ENCODE data around the gene HAS3. TPM values are rescaled to one million over a fixed set of nuclear protein-coding genes. Genes with fewer than 3 reads are reported as not detected.

The HAS3 gene
- total RNA-seq, 6 experiments from 2014 or later, result 1.5 to 2.1 (median 1.5) TPM

- Mint-ChIP-seq H3K36me3 (ENCODE audit: low read depth) (no peaks in the 10 kb centered on the region), H3K9me3 (no peaks in the 10 kb centered on the region), H3K4me3 (peak overlapping the region; percentile 68), H3K27ac (peak overlapping the region; percentile 88), H3K4me1 (ENCODE audit: low read depth) (peaks cover 29% of the 10 kb centered on the region), H3K27me3 (ENCODE audit: insufficient read depth) (no peaks in the 10 kb centered on the region; the same call in 1 of the 2 replicates)
- TF ChIP-seq, protein P1, sequence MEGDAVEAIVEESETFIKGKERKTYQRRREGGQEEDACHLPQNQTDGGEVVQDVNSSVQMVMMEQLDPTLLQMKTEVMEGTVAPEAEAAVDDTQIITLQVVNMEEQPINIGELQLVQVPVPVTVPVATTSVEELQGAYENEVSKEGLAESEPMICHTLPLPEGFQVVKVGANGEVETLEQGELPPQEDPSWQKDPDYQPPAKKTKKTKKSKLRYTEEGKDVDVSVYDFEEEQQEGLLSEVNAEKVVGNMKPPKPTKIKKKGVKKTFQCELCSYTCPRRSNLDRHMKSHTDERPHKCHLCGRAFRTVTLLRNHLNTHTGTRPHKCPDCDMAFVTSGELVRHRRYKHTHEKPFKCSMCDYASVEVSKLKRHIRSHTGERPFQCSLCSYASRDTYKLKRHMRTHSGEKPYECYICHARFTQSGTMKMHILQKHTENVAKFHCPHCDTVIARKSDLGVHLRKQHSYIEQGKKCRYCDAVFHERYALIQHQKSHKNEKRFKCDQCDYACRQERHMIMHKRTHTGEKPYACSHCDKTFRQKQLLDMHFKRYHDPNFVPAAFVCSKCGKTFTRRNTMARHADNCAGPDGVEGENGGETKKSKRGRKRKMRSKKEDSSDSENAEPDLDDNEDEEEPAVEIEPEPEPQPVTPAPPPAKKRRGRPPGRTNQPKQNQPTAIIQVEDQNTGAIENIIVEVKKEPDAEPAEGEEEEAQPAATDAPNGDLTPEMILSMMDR (IDR thresholded peaks at IDR 0.05), result no peak
- peak; percentile 82 for DNase-seq
These were observed 32.2 kb upstream of the HAS3 start for GRCh38 chr16:69073181-69073702.

GRCh38 chr16:69077251-69077650 is 28.2 kb upstream of the HAS3 start:
- H3K9me3 Mint-ChIP-seq, result no peaks in the 10 kb centered on the region
- no peak overlapping the region for H3K4me3 Mint-ChIP-seq
- DNase-seq, result peak; percentile 34
- no peaks in the 10 kb centered on the region; the same call in 1 of the 2 replicates for H3K27me3 Mint-ChIP-seq (ENCODE audit: insufficient read depth)
- H3K27ac Mint-ChIP-seq, result no peak overlapping the region
- H3K36me3 Mint-ChIP-seq (ENCODE audit: low read depth), result no peaks in the 10 kb centered on the region
- TF ChIP-seq, protein P1 (IDR thresholded peaks at IDR 0.05), result no peak
- H3K4me1 Mint-ChIP-seq (ENCODE audit: low read depth), result peaks cover 15% of the 10 kb centered on the region

GRCh38 chr16:69078073-69078472 is 27.4 kb upstream of the HAS3 start:
- TF ChIP-seq, protein P1 (IDR thresholded peaks at IDR 0.05), result no peak

DNA sequence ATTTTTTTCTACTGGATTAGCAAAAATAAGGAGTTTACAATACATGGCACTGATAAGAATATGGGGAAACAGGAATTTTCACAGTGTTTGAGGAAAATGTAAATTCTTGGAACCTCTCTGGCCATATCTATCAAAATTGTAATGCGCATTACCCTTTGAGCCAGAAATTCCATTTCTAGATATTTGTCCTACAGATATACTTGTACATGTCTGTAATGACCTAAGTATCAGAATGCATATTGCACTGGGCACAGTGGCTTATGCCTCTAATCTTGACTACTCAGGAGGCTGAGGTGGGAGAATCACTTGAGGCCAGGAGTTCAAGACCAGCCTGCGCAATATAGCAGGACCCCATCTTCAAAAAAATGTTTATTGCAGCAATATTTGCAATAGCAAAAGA is 25.8 kb upstream of the HAS3 start:
- Mint-ChIP-seq H3K27ac (no peak overlapping the region), H3K27me3 (ENCODE audit: insufficient read depth) (no peaks in the 10 kb centered on the region; the same call in 1 of the 2 replicates), H3K36me3 (ENCODE audit: low read depth) (no peaks in the 10 kb centered on the region), H3K4me3 (no peak overlapping the region), H3K4me1 (ENCODE audit: low read depth) (peaks cover 12% of the 10 kb centered on the region), H3K9me3 (no peaks in the 10 kb centered on the region)
- no peak for DNase-seq
- TF ChIP-seq, protein P1 (IDR thresholded peaks at IDR 0.05), result no peak

More at GRCh38 chr16:69078073-69078472, 27.4 kb upstream of the HAS3 start:
- Mint-ChIP-seq H3K27ac (no peak overlapping the region), H3K27me3 (ENCODE audit: insufficient read depth) (no peaks in the 10 kb centered on the region; the same call in 1 of the 2 replicates), H3K36me3 (ENCODE audit: low read depth) (no peaks in the 10 kb centered on the region), H3K9me3 (no peaks in the 10 kb centered on the region), H3K4me1 (ENCODE audit: low read depth) (peaks cover 7% of the 10 kb centered on the region), H3K4me3 (no peak overlapping the region)
- DNase-seq, result no peak

DNA sequence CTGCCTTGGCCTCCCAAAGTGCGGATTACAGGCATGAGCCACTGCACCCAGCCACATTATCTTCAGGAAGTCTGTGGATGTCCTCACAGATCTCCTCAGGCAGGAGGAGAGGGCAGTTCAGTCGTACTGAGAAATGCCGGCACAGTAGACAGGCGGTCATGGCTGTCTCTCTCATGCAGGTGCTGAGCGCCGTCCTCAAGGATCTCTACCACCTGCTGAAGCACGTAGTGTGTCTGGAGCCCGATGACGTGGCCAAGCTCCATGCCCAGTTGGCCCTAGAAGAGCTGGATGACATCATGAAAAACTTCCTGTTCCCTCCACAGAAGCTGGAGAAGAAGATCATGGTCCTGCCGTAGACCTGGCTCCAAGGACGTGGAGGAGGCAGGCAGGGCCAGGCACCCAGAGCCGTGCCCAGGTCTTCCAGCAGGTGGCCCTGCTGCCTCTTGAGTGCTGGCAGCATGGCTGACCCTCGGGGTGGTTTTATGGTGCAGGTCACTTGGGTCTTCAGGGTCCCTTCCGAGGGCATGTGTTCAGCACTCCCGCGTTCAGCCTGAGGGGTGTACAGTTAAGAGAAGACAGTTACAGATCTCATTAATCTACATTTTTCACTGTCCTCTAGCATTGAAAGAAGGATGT is 22.0 kb upstream of the HAS3 start:
- H3K36me3 Mint-ChIP-seq (ENCODE audit: low read depth), result no peaks in the 10 kb centered on the region; the same call in 1 of the 2 replicates
- DNase-seq, result no peak
- no peak overlapping the region; the same call in 1 of the 2 replicates for H3K27ac Mint-ChIP-seq
- TF ChIP-seq, protein P1 (IDR thresholded peaks at IDR 0.05), result peak; percentile 35; the same call in 1 of the 2 replicates
- H3K4me1 Mint-ChIP-seq (ENCODE audit: low read depth), result peaks cover 16% of the 10 kb centered on the region
- H3K4me3 Mint-ChIP-seq, result no peak overlapping the region
- H3K27me3 Mint-ChIP-seq (ENCODE audit: insufficient read depth), result no peaks in the 10 kb centered on the region
- H3K9me3 Mint-ChIP-seq, result no peaks in the 10 kb centered on the region
